CD1c-positive myeloid dendritic cell (primary cell): ENCODE data around the gene GRK1.

ENCODE experiments used
- DNase-seq: peaks from one replicate; pipeline ENCODE4 v3.0.0-alpha.2; 2016; ENCODE audit errors: extremely low spot score

GRK1 gene

DNA sequence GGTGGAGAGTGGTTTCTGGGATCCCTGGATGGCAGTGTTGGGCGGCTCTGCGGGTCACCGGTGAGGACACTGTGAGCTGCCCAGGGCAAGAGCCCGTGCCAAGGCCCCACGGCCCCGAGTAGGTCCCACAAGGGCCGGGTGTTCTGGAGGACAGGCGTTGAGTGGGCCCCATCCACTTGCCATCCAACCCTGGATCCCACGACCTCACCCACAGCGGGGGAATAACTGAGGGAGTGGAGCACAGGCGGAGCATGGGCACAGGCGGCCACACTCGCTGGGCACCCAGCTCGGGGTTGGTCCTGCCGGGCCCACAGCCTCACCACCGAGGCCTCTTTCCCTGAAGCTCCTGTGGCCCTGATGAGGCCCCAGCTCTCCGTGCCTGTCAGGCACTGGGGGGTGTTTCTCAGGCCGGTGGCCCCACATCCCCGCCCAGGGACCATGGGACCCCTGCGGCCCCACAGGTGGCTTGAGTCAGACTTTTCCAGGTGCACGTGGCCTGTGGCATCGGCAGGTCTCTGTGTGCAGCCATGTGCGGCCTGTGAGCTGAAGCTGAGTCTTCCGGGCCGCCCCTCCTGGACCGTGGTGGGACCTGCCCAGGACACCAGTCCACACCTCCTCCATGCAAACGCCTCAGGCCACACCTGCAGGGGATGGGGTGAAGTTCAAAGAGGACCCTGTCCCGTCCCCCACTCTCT, 108.6 kb downstream of the GRK1 start:
- no peak for DNase-seq

GRCh38 chr13:113776231-113777125, 109.5 kb downstream of the GRK1 start:
- DNase-seq, result no peak

DNA sequence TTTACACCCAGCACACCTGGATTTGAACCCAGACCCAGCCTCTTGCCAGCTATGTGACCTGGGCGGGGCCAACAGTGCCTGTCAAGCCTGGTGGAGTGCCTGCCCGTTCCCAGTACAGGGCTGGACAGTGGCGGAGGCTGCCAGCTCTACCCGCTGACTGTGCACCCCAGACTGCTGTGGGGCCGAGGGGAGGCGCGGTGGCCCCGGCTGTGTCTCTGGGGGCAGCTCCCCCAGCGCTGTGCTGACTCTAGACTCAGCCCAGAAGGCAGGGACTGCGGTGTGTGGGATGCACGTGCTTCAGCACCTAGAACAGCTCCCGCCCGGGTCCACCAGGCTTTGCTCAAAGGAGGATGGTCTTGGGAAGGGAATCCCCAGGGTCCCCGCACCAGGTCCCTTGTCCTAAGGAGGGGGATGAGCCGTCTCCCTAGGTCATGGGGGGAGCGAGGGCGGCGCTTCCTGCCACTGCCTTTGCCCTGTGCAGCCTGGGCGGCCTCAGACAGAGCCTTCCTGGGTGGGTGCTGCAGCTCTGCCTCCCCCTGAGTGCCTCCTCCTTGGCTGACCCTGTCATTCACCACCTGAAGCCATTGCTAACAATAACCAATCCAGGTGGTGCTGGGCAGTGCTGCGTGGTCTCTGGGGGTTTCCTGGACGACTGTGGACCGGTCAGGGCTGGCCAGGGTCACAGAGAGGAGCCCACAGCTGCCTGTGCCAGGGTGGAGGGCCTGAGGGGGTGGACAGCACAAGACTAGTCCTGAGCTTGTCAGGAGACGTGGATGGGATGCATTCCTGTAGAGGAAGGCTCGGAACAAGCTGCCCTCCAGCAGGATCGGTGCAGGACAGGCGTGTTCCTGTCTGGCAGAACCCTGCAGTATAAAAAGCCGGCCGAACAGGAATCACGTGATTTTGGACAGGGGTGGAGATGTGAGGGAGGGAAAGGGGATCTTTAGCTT, 110.6 kb downstream of the GRK1 start:
- DNase-seq, result no peak

GRCh38 chr13:113781571-113781970, 114.6 kb downstream of the GRK1 start:
- no peak for DNase-seq

GRCh38 chr13:113782472-113782871, 115.5 kb downstream of the GRK1 start:
- no peak for DNase-seq

DNA sequence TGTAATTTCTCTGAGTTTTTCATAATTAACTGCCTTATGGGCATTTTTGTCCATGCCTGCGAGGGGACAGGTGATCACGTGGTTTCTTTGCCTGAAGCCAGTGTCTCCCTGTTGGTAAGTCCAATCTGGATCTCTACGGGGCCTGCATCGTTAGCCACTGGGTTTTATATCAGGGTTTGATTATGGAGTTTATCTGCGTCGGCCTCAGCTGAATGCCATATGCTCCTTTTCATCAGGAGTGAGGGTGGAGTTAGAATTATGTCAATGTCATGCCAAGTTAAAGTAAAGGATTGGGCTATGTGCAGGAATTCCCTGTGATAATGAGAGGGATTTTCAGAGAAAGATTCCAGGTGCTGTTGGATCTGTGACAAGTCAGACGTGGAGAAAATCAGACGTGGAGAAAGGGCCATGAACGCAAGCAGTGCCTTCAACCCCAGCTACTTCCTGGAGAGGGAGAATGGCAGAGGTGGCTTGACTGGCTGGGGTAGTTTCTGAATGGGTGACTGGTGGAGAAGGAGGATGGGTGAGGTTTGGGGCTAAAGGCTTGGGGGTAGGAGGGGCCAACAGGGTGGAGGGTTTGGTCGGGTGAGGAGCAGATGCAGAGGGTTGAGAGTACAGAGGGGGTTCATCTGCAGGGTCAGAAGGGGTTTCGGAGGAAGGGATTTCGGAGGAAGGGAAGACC, 116.3 kb downstream of the GRK1 start:
- no peak for DNase-seq

DNA sequence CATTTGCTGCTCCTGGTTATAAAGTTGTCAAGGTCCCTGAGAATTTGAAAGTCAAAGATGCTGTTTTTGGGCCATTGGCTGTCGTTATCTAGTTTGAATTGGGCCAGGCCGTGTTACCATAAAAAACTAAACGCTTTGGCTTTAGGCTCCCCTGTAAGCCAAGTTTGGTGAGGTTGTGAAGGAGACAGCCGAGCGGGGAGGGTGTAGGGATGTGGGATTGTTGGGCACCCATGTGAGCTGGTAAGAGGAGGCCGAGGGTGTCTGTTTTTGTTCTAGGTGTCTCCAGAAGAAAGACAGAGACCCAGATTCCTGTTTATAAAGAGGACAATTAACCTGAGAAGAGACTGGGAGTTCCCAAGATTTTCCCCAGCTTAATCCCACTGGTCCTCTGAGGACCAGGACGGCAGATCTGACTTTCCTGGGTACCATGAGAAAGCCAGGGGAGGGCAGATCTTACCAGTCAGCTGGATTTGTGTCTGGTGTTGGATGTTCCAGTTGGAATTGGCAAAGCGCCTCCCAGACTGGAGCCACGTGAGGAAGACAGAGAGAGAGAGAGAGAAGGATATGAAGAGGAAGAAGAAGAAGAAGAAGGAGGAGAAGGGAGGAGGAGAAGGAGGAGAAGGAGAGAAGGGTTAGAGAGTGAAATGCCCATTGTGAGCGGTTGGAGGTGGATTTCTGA, 117.1 kb downstream of the GRK1 start:
- no peak for DNase-seq

- no peak for DNase-seq
Observed at GRCh38 chr13:113784645-113785024, 117.6 kb downstream of the GRK1 start.

DNA sequence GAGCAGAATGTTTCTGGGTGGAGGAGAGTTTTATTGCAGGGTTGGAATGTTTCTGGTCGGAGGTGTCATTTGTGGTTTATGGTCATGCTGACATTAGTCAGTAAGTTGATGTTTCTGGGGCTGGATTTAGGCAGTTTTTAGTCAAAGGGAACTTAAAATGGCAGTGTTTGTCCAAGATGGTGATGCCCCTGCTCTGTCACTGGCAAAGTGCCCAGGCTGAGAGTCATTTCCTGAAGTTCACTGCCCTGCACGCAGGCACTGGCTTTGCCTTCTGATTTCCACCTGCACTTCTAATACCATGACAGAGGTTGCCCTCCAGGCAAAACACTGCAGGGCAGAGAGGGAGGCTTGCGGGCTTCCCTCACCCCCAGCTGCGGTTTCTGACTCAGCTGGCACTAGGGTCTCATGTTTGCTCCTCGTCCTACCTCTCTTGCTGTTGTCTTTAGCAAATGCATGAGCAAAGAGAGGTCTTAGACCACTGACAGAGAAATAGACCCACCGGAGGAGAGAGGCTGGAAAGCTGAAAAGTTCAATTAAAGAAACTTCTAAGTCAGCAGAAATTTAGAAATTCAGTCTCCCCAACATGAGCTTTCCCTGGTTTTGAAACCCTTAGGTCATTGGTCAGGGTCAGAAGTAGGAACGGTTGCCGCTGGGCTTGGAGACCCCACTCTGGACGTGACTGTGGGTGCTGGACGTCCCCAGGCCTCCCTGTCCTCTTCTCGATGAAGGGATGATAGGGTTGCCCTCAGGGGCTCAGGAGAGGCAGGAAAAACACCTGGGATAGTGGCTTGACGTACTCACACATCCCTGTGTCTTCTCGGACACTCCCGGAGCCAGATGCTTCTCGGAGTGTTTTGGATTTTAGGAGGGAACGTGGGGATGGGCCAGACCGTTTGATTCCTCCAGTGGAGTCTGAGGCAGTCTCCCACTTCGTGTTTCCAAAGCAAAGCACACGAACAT, 118.3 kb downstream of the GRK1 start:
- DNase-seq, result peak; percentile 22

DNA sequence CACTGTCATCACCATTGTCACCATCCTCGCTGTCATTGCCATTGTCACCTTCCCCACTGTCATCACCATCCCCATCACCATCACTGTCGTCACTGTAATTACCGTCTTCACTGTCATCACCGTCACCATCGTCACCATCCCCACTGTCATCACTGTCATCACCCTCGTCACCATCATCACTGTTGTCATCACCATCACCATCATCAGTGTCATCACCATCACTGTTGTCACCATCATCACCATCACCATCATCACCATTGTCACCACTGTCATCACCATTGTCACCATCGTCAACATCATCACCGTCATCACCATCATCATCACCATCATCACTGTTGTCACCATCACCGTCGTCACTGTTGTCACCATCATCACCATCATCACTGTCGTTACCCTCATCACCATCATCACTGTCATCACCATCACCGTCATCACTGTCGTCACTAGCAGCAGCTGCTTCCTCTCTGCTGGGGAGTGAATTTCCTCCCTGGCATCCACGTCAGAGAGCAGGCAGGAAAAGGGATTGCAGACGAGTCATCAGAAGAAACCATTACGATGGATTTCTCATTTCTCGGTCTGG, 119.3 kb downstream of the GRK1 start:
- DNase-seq, result peak; percentile 11
